Choroid plexus epithelial cell (primary cell): ENCODE data around the gene ELF5.

Experiments
- DNase-seq: peaks from one replicate; pipeline ENCODE4 v3.0.0-alpha.2; 2010; ENCODE audit warnings: low read depth
- H3K4me3 ChIP-seq: 2 replicates; pipeline ENCODE4 v1.5.1; 2011; ENCODE audit warnings: low read depth, mild to moderate bottlenecking, control low read depth, low read length, moderate library complexity
- TF ChIP-seq, protein P1 (sequence below): conservative IDR thresholded peaks from 2 replicates; pipeline ENCODE4 v1.5.1; 2011; ENCODE audit warnings: low read depth, mild to moderate bottlenecking, control low read depth, inconsistent platforms, low read length, moderate library complexity

Gene ELF5

DNA sequence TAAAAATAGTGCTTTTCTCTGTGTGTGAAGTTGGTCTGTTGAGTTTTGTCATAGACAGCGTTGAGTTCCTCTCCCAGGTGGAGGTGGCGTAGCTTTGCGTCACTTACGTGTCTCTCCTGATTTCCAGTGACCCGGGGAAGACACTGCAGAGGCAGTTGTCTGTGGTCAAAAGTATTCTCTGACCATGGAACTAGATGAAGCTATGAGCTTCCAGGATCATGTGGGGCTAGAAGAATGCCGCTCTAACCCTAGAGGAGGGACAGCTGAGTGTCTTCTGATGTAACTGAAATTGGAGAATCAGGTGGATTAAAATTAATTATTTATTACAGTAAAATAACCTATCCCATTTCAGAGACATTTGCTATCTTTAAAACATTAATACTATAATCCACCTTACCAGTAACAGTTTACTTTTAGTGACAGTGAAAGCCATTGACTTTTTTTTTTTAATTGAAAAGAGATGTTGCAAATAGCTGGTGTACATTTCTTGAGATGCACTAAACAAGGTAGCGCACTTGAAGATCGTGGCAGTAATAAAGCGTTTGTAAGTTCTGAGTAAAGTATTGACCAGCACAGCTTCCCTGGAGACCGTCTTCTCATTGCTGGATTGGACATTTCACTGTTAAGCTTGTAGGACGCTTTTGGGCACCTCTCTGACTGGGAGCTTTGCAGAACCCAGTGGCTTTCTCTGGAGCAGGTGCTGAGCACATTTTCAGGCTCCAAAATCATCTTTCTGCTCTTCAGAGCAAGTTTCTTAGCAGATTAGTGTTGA, 65.2 kb downstream of the ELF5 start:
- DNase-seq: no peak
- H3K4me3 ChIP-seq: no peak overlapping the region

GRCh38 chr11:34447044-34447443, 66.5 kb downstream of the ELF5 start:
- TF ChIP-seq, protein P1, sequence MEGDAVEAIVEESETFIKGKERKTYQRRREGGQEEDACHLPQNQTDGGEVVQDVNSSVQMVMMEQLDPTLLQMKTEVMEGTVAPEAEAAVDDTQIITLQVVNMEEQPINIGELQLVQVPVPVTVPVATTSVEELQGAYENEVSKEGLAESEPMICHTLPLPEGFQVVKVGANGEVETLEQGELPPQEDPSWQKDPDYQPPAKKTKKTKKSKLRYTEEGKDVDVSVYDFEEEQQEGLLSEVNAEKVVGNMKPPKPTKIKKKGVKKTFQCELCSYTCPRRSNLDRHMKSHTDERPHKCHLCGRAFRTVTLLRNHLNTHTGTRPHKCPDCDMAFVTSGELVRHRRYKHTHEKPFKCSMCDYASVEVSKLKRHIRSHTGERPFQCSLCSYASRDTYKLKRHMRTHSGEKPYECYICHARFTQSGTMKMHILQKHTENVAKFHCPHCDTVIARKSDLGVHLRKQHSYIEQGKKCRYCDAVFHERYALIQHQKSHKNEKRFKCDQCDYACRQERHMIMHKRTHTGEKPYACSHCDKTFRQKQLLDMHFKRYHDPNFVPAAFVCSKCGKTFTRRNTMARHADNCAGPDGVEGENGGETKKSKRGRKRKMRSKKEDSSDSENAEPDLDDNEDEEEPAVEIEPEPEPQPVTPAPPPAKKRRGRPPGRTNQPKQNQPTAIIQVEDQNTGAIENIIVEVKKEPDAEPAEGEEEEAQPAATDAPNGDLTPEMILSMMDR: no peak
- no peak for DNase-seq
- no peak overlapping the region for H3K4me3 ChIP-seq

More for the DNA sequence above, 65.2 kb downstream of the ELF5 start:
- TF ChIP-seq, protein P1: no peak

DNA sequence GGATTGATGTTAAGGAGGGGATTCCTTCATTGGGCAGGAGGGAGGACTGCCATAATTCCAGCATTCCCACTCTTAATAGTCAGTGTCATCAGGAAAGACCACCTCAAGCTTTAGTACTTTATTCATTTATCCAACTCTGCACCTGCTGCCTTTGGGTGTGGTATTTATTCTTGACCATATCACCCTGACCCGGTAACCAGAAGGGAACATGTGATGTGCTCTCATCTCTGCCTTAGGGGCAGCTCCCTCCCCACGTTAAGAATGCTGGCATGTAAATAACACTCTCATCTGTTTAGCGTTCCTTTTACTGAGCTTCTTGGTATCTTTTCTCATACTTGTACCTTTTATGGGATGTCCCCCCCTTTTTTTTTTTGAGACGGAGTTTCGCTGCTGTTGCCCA, 67.2 kb downstream of the ELF5 start:
- H3K4me3 ChIP-seq: no peak overlapping the region
- TF ChIP-seq, protein P1: no peak
- no peak for DNase-seq

GRCh38 chr11:34445956-34446355, 67.6 kb downstream of the ELF5 start:
- H3K4me3 ChIP-seq: no peak overlapping the region
- no peak for DNase-seq
- TF ChIP-seq, protein P1: no peak

- no peak for DNase-seq
- H3K4me3 ChIP-seq: no peak overlapping the region
- TF ChIP-seq, protein P1: no peak
Observed at GRCh38 chr11:34444428-34444827, 69.2 kb downstream of the ELF5 start.

DNA sequence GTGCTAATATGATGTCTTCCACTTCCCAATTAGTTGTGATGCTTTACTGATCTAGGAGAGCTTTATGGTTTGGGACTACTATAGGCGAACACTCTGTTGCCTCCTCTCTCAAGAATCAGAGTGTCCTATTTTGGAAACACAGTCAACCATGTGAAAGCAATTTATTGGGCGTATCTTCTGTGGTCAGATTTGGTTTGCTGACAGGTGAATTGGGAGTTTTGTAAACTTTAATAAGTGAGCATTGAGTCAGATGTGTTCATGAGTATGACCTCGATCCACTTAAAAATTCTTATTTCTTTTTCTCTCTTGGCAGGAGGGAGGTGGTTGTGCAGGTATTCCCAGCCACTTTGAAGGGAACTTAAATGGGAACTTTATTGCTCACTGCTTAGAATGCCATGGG, 70.5 kb downstream of the ELF5 start:
- DNase-seq: no peak
- TF ChIP-seq, protein P1: no peak
- H3K4me3 ChIP-seq: no peak overlapping the region

- no peak for DNase-seq
- H3K4me3 ChIP-seq: no peak overlapping the region
- TF ChIP-seq, protein P1: no peak
Observed at GRCh38 chr11:34441814-34442213, 71.8 kb downstream of the ELF5 start.
